Spleen (tissue), 11 donors: ENCODE measurements around the gene SHROOM4. TPM values are rescaled to one million over a fixed set of nuclear protein-coding genes. Genes with fewer than 3 reads are reported as not detected.

Source experiments
- DNase-seq: peaks from one replicate; pipeline ENCODE4 v3.0.0-alpha.2; 2020
- H3K27ac ChIP-seq, 8 donors: fragments of 200-600 bp; sonication (generic) in 7 of 8; 1 replicate in 4 of 8; 2 replicates in 4 of 8; pipeline versions ENCODE4 v1.5.0 to v1.8.0; 2016 to 2021; ENCODE audit warnings: inconsistent platforms in 4 of 8, mild to moderate bottlenecking in 4 of 8, moderate library complexity in 1 of 8
- H3K27me3 ChIP-seq, 7 donors: fragments of 200-600 bp; sonication (generic) in 6 of 7; replicated peaks in 1 of 7; 1 replicate in 4 of 7; 2 replicates in 3 of 7; pipeline versions ENCODE4 v1.5.0 to v1.8.0; 2016 to 2021; ENCODE audit warnings: inconsistent platforms in 3 of 7, mild to moderate bottlenecking in 1 of 7
- H3K36me3 ChIP-seq, 6 donors: fragments of 200-600 bp; sonication (generic) in 5 of 6; 1 replicate in 4 of 6; 2 replicates in 2 of 6; pipeline versions ENCODE4 v1.5.0 to v1.8.0; 2016 to 2021; ENCODE audit warnings: inconsistent platforms in 2 of 6
- H3K4me1 ChIP-seq, 6 donors: fragments of 200-600 bp; sonication (generic) in 5 of 6; 1 replicate in 3 of 6; 2 replicates in 3 of 6; pipeline versions ENCODE4 v1.5.0 to v1.8.0; 2016 to 2021; ENCODE audit warnings: inconsistent platforms in 3 of 6
- H3K4me3 ChIP-seq, 8 donors: fragments of 200-600 bp; sonication (generic) in 7 of 8; 1 replicate in 4 of 8; 2 replicates in 4 of 8; pipeline versions ENCODE4 v1.5.0 to v1.8.0; 2016 to 2021; ENCODE audit warnings: inconsistent platforms in 4 of 8, mild to moderate bottlenecking in 4 of 8, moderate library complexity in 2 of 8
- H3K9me3 ChIP-seq, 8 donors: fragments of 200-600 bp; sonication (generic) in 7 of 8; 1 replicate in 4 of 8; 2 replicates in 4 of 8; pipeline versions ENCODE4 v1.5.0 to v1.8.0; 2016 to 2021; ENCODE audit warnings: inconsistent platforms in 4 of 8
- CTCF ChIP-seq, 11 experiments: fragments of 200-600 bp in 7 of 11; fragments of 450-650 bp in 4 of 11; sonication (generic) in 4 of 11; IDR thresholded peaks in 8 of 11; conservative IDR thresholded peaks in 3 of 11; 1 replicate in 7 of 11; 2 replicates in 4 of 11; pipeline versions ENCODE4 v1.4.0 to v1.8.0; 2016 to 2021; ENCODE audit warnings: antibody characterized with exemption in 11 of 11, inconsistent platforms in 4 of 11, mild to moderate bottlenecking in 1 of 11
- POLR2A ChIP-seq, 3 donors: fragments of 450-650 bp; IDR thresholded peaks; one replicate each; pipeline ENCODE4 v1.5.1; 2017; ENCODE audit warnings: antibody characterized with exemption in 3 of 3, mild to moderate bottlenecking in 1 of 3
- POLR2AphosphoS5 ChIP-seq, 3 donors: sonication (generic); formaldehyde crosslinking; IDR thresholded peaks; one replicate each; pipeline ENCODE4 v1.5.1; 2017; ENCODE audit warnings: antibody characterized with exemption in 3 of 3
- WGBS, 5 donors: extraction: QIAGEN DNeasy Blood & Tissue Kit in 3 of 5; methylation state at CpG; one replicate each; pipeline versions ENCODE4 v1.1.5 to v1.1.7; 2013 to 2018; 5-methylcytosine and 5-hydroxymethylcytosine counted together
- intact Hi-C: fragments of 100-400 bp; cut with DNase I; formaldehyde crosslinking; loops from one replicate; pipeline ENCODE4 v1.15.0; 2023; ENCODE audit warnings: low total_unique reads
- polyA plus RNA-seq, 3 donors: library from polyadenylated mRNA; stranded (reverse); fragments of 200-250 nt; gene quantifications; one replicate each; pipeline ENCODE4 v1.2.1, GENCODE V29; 2013
- total RNA-seq, 7 donors: library from RNA; depleted of rRNA in 3 of 7; stranded (reverse); fragments of >200 nt in 3 of 7; fragmentation: NEBNext Ultra II Directional in 4 of 7; extraction: Animal tissue kit (Norgen Biotek cat#: 25700) in 4 of 7; gene quantifications; one replicate each; pipeline versions ENCODE4 v1.1.0 to v1.2.1, GENCODE V29; 2016 to 2021
- donor health status: healthy with polysubstance abuse.
- donor health status: DM: no; HTN: no; CAD: no; lungs with moderate emphysema.
- donor health status: DM: no; HTN: no; CAD: no.
- donor health status: Bipolar disorder and iron deficiency.
- donor health status: healthy.
- donor health status: DM: no; HTN: no; CAD: no.
- donor health status: DM: yes; HTN: yes; CAD: no.

The SHROOM4 gene
- total and polyA plus RNA-seq, 10 donors = 0.24 to 4.4 (median 2.4) TPM

GRCh38 chrX:50668860-50669259 is 145.1 kb downstream of the SHROOM4 start:
- intact Hi-C loops = no loop called here
- no peak for DNase-seq
- Histone ChIP-seq H3K4me1 (no peaks in the 10 kb centered on the region), H3K36me3 (no peaks in the 10 kb centered on the region), H3K27me3 (peaks cover 0 to 10% (median 0%) of the 10 kb centered on the region in 7 donors), H3K9me3 (no peaks in the 10 kb centered on the region), H3K4me3 (no peak overlapping the region), H3K27ac (no peak overlapping the region)
- 71 to 97% (median 77%) methylated on average over 1 of the region's 1 CpG for WGBS, 5 donors
- no peak for TF ChIP-seq POLR2AphosphoS5 (IDR thresholded peaks at IDR 0.05)
- TF ChIP-seq POLR2A (IDR thresholded peaks at IDR 0.05) = no peak
- no peak for TF ChIP-seq CTCF (IDR thresholded peaks at IDR 0.05 in 8 of 11, conservative IDR thresholded peaks at IDR 0.05 in 3 of 11)

- Histone ChIP-seq H3K36me3 (no peaks in the 10 kb centered on the region), H3K27me3 (no peaks in the 10 kb centered on the region), H3K4me1 (no peaks in the 10 kb centered on the region), H3K27ac (no peak overlapping the region), H3K9me3 (no peaks in the 10 kb centered on the region), H3K4me3 (no peak overlapping the region)
- intact Hi-C loops = no loop called here
- DNase-seq = no peak
- no peak for TF ChIP-seq POLR2A (IDR thresholded peaks at IDR 0.05)
- TF ChIP-seq POLR2AphosphoS5 (IDR thresholded peaks at IDR 0.05) = no peak
- no peak for TF ChIP-seq CTCF (IDR thresholded peaks at IDR 0.05 in 8 of 11, conservative IDR thresholded peaks at IDR 0.05 in 3 of 11)
Measured at GRCh38 chrX:50648156-50648555, 165.8 kb downstream of the SHROOM4 start.

- intact Hi-C loops = no loop called here
- no peaks in the 10 kb centered on the region for H3K27me3 ChIP-seq
- H3K4me1 ChIP-seq = no peaks in the 10 kb centered on the region
- H3K9me3 ChIP-seq = no peaks in the 10 kb centered on the region
- no peak overlapping the region for H3K4me3 ChIP-seq
- no peak for DNase-seq
- no peak overlapping the region for H3K27ac ChIP-seq
- no peak for TF ChIP-seq CTCF (IDR thresholded peaks at IDR 0.05 in 8 of 11, conservative IDR thresholded peaks at IDR 0.05 in 3 of 11)
- TF ChIP-seq POLR2A (IDR thresholded peaks at IDR 0.05) = no peak
- TF ChIP-seq POLR2AphosphoS5 (IDR thresholded peaks at IDR 0.05) = no peak
- no peaks in the 10 kb centered on the region for H3K36me3 ChIP-seq
Measured at GRCh38 chrX:50644496-50644895, 169.5 kb downstream of the SHROOM4 start.

GRCh38 chrX:50643525-50644137 is 170.4 kb downstream of the SHROOM4 start:
- intact Hi-C loops = no loop called here
- Histone ChIP-seq H3K27ac (no peak overlapping the region), H3K9me3 (no peaks in the 10 kb centered on the region), H3K4me1 (no peaks in the 10 kb centered on the region), H3K4me3 (no peak overlapping the region), H3K27me3 (no peaks in the 10 kb centered on the region), H3K36me3 (no peaks in the 10 kb centered on the region)
- no peak for TF ChIP-seq POLR2AphosphoS5 (IDR thresholded peaks at IDR 0.05)
- 38 to 48% (median 46%) methylated on average over 7 of the region's 7 CpGs for WGBS, 5 donors
- DNase-seq = no peak

GRCh38 chrX:50638123-50638522 is 175.9 kb downstream of the SHROOM4 start:
- H3K36me3 ChIP-seq = peaks cover 0 to 8% (median 0%) of the 10 kb centered on the region in 6 donors
- H3K27me3 ChIP-seq = peaks cover 0 to 7% (median 0%) of the 10 kb centered on the region in 7 donors
- H3K9me3 ChIP-seq = no peaks in the 10 kb centered on the region
- intact Hi-C loops = no loop called here
- no peak overlapping the region for H3K27ac ChIP-seq
- H3K4me1 ChIP-seq = no peaks in the 10 kb centered on the region
- TF ChIP-seq CTCF (IDR thresholded peaks at IDR 0.05 in 8 of 11, conservative IDR thresholded peaks at IDR 0.05 in 3 of 11) (no peak), POLR2A (IDR thresholded peaks at IDR 0.05) (no peak), POLR2AphosphoS5 (IDR thresholded peaks at IDR 0.05) (no peak)
- H3K4me3 ChIP-seq = no peak overlapping the region
- DNase-seq = no peak
- 21 to 50% (median 37%) methylated on average over 2 to 3 of the region's 3 CpGs for WGBS, 5 donors
